ENCODE results near the gene SQSTM1. TPM values are rescaled to one million over a fixed set of nuclear protein-coding genes. Genes with fewer than 3 reads are reported as not detected.
"Not testable (repeated sequence)": the region's sequence is repeated elsewhere in the genome, so short reads cannot be mapped to it uniquely, and the experiment has no call there.

The SQSTM1 gene
- total RNA-seq, 1 experiment from 2014 or later = 715 TPM

DNA sequence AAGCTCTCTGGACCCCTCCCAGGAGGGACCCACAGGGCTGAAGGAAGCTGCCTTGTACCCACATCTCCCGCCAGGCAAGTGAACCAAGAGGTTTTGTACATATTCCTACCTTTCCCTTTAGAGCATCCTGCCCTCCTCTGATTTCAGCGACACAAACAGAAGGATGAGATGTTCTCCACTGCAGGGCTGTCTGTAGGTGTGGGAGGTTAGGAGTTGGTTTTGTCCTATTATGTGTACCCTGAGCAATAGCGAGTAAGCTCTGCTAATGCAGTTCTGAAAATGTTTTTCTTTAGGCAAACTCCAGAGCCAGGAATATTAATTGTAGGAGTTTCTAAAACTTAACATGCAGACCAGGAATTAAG lies 13.0 kb downstream of the SQSTM1 start:
- ChIA-PET CTCF (no interaction called here), POLR2A (ENCODE audit: unreplicated experiment) (no interaction called here)
- H4K20me1 ChIP-seq (ENCODE audit: insufficient read depth) = peaks cover 79% of the 10 kb centered on the region
- H3K4me2 ChIP-seq = no peak overlapping the region
- no peak overlapping the region for H3K27ac ChIP-seq
- no peaks in the 10 kb centered on the region for H3K27me3 ChIP-seq (ENCODE audit: insufficient read depth, low read depth)
- H3K4me1 ChIP-seq (replicated peaks; ENCODE audit: insufficient read depth) = no peaks in the 10 kb centered on the region
- no peaks in the 10 kb centered on the region for H3K9me2 ChIP-seq (ENCODE audit: insufficient read depth)
- no TSS peak for BruUV-seq (replicated peaks)
- no peaks in the 10 kb centered on the region for H3K9me3 ChIP-seq (ENCODE audit: insufficient read depth, low read depth)
- peaks cover 57% of the 10 kb centered on the region for H3K36me3 ChIP-seq (ENCODE audit: low read depth)
- H2AFZ ChIP-seq = no peak overlapping the region
- H3K79me2 ChIP-seq (ENCODE audit: low read depth) = peaks cover 33% of the 10 kb centered on the region
- TF ChIP-seq EZH2 (IDR thresholded peaks at IDR 0.05; ENCODE audit: low read depth) = no peak
- TF ChIP-seq, protein P1, sequence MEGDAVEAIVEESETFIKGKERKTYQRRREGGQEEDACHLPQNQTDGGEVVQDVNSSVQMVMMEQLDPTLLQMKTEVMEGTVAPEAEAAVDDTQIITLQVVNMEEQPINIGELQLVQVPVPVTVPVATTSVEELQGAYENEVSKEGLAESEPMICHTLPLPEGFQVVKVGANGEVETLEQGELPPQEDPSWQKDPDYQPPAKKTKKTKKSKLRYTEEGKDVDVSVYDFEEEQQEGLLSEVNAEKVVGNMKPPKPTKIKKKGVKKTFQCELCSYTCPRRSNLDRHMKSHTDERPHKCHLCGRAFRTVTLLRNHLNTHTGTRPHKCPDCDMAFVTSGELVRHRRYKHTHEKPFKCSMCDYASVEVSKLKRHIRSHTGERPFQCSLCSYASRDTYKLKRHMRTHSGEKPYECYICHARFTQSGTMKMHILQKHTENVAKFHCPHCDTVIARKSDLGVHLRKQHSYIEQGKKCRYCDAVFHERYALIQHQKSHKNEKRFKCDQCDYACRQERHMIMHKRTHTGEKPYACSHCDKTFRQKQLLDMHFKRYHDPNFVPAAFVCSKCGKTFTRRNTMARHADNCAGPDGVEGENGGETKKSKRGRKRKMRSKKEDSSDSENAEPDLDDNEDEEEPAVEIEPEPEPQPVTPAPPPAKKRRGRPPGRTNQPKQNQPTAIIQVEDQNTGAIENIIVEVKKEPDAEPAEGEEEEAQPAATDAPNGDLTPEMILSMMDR (conservative IDR thresholded peaks at IDR 0.05) = no peak
- peaks cover 87% of the 10 kb centered on the region for H3F3A ChIP-seq (ENCODE audit: insufficient read depth, low read depth)
- intact Hi-C loops (cut with micrococcal nuclease; ENCODE audit: unreplicated experiment) = no loop called here
- no peak overlapping the region for H3K4me3 ChIP-seq
- DNase-seq = no peak

DNA sequence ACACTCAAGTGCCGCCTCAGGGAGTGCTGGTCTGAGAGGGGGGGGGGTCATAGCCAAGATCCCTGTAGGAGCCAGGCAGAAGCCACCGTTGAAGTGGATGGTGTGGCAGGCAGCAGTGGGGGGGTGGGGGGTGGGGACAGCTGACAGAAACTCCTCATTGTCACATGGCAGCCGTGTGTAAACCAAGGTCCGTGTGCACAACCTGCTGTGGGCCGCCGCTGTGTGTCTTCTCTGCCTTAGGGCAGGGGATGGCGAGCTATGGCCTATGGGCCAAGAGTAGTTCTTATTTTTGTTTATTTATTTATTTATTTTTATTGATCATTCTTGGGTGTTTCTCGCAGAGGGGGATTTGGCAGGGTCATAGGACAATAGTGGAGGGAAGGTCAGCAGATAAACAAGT lies 13.4 kb downstream of the SQSTM1 start:
- H3K9me2 ChIP-seq (ENCODE audit: insufficient read depth) = no peaks in the 10 kb centered on the region
- ChIA-PET CTCF (no interaction called here), POLR2A (ENCODE audit: unreplicated experiment) (no interaction called here)
- no peak overlapping the region for H3K4me3 ChIP-seq
- peaks cover 53% of the 10 kb centered on the region for H3K36me3 ChIP-seq (ENCODE audit: low read depth)
- H3F3A ChIP-seq (ENCODE audit: insufficient read depth, low read depth) = peaks cover 87% of the 10 kb centered on the region
- H3K27me3 ChIP-seq (ENCODE audit: insufficient read depth, low read depth) = no peaks in the 10 kb centered on the region
- H3K4me1 ChIP-seq (replicated peaks; ENCODE audit: insufficient read depth) = no peaks in the 10 kb centered on the region
- TF ChIP-seq, protein P1 (conservative IDR thresholded peaks at IDR 0.05) = no peak
- TF ChIP-seq EZH2 (IDR thresholded peaks at IDR 0.05; ENCODE audit: low read depth) = no peak
- H3K79me2 ChIP-seq (ENCODE audit: low read depth) = peaks cover 29% of the 10 kb centered on the region
- no TSS peak for BruUV-seq (replicated peaks)
- peaks cover 77% of the 10 kb centered on the region for H4K20me1 ChIP-seq (ENCODE audit: insufficient read depth)
- no peak overlapping the region for H3K27ac ChIP-seq
- H3K9me3 ChIP-seq (ENCODE audit: insufficient read depth, low read depth) = no peaks in the 10 kb centered on the region
- intact Hi-C loops (cut with micrococcal nuclease; ENCODE audit: unreplicated experiment) = no loop called here
- no peak overlapping the region for H2AFZ ChIP-seq
- no peak for DNase-seq
- H3K4me2 ChIP-seq = no peak overlapping the region

DNA sequence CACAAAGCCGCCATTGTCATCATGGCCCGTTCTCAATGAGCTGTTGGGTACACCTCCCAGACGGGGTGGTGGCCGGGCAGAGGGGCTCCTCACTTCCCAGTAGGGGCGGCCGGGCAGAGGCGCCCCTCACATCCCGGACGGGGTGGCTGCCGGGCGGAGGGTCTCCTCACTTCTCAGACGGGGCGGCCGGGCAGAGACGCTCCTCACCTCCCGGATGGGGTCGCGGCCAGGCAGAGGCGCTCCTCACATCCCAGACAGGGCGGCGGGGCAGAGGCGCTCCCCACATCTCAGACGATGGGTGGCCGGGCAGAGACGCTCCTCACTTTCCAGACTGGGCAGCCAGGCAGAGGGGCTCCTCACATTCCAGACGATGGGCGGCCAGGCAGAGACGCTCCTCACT lies 14.2 kb downstream of the SQSTM1 start:
- BruUV-seq (replicated peaks); CTCF ChIA-PET: not testable (repeated sequence)
- H3K36me3 ChIP-seq (ENCODE audit: low read depth) = peaks cover 46% of the 10 kb centered on the region

More for the DNA sequence above, 14.2 kb downstream of the SQSTM1 start:
- H3K27me3 ChIP-seq (ENCODE audit: insufficient read depth, low read depth); H3K27ac ChIP-seq; H3K4me1 ChIP-seq (replicated peaks; ENCODE audit: insufficient read depth); H3K9me2 ChIP-seq (ENCODE audit: insufficient read depth); H3K9me3 ChIP-seq (ENCODE audit: insufficient read depth, low read depth); H3K4me2 ChIP-seq; POLR2A ChIA-PET (ENCODE audit: unreplicated experiment); DNase-seq; H2AFZ ChIP-seq; H3K4me3 ChIP-seq: not testable (repeated sequence)
- peaks cover 23% of the 10 kb centered on the region for H3K79me2 ChIP-seq (ENCODE audit: low read depth)
- peaks cover 87% of the 10 kb centered on the region for H3F3A ChIP-seq (ENCODE audit: insufficient read depth, low read depth)
- peaks cover 79% of the 10 kb centered on the region for H4K20me1 ChIP-seq (ENCODE audit: insufficient read depth)
- intact Hi-C loops (cut with micrococcal nuclease; ENCODE audit: unreplicated experiment) = loop anchor here (5.0 kb wide), 2 partner anchors 38 to 73 kb away; no protein-coding TSS in a partner anchor

All from PC-9 (cell line).